HCT116 (cell line): Measurements from ENCODE around the gene CD248. TPM values are rescaled to one million over a fixed set of nuclear protein-coding genes. Genes with fewer than 3 reads are reported as not detected.
A peak's percentile ranks its signal among the peaks of the same experiment; 100 is the strongest.

Experiments used
- ATAC-seq: fragments of 200-7000 bp; cut with Tn5 transposase; 2 replicates; pipeline ENCODE4 v1.9.1; 2020; ENCODE audit warnings: mild to moderate bottlenecking, moderate library complexity
- BruUV-seq: library from RNA; stranded (reverse); fragments of 400-500 nt; replicated peaks from 2 replicates; lab custom pipeline; 2021; lab: Mats Ljungman, UMichigan
- CTCF ChIA-PET: fragments of 300-600 bp; sonication (Branson Sonifier 250); formaldehyde crosslinking; loops from one replicate; lab custom pipeline; 2021; ENCODE audit warnings: antibody characterized with exemption; lab: Charles Lee
- POLR2A ChIA-PET: fragments of 300-600, 350-600 bp; sonication (Branson Sonifier 250); formaldehyde crosslinking; loops from one replicate; lab custom pipeline; 2021; ENCODE audit warnings: antibody characterized with exemption; lab: Charles Lee
- RAD21 ChIA-PET, 2 experiments: fragments of 300-600 bp; sonication (Branson Sonifier 250); formaldehyde crosslinking; loops; one replicate each; lab custom pipeline; 2023; ENCODE audit warnings: low total read pairs in 2 of 2; ENCODE audit not compliant: uncharacterized antibody in 2 of 2, unreplicated experiment in 2 of 2, low non-redundant PET in 1 of 2; lab: Charles Lee
- DNase-seq: peaks from one replicate; pipeline ENCODE4 v3.0.0-alpha.2; 2010; ENCODE audit warnings: low read depth, low spot score
- H2AFZ ChIP-seq: fragments of 200-600 bp; shearing (Covaris generic), sonication (generic); 2 replicates; pipeline ENCODE4 v1.6.1; 2017; ENCODE audit warnings: low read depth, mixed run types, mixed read lengths, antibody characterized with exemption, low read length; ENCODE audit not compliant: poor library complexity, severe bottlenecking
- H3K27ac ChIP-seq: 2 replicates; pipeline ENCODE4 v1.5.1; 2012; ENCODE audit warnings: low read depth, low read length
- H3K27me3 ChIP-seq: fragments of 200-600 bp; sonication (generic); 2 replicates; pipeline ENCODE4 v1.6.1; 2016; ENCODE audit warnings: mixed run types, low read length, mixed read lengths; ENCODE audit not compliant: insufficient read depth
- H3K36me3 ChIP-seq, 2 experiments: fragments of 200-500 bp in 1 of 2; fragments of 200-600 bp in 1 of 2; sonication (Bioruptor generic) in 1 of 2; sonication (generic) in 1 of 2; 2 replicates each; pipeline versions ENCODE4 v1.5.1 to v1.6.1; 2014 to 2016; ENCODE audit warnings: low read length in 2 of 2, inconsistent platforms in 1 of 2, mixed read lengths in 1 of 2, mixed run types in 1 of 2; ENCODE audit not compliant: insufficient read depth in 2 of 2, control insufficient read depth in 1 of 2
- H3K4me1 ChIP-seq, 2 experiments: fragments of 200-600 bp in 1 of 2; sonication (generic) in 1 of 2; 2 replicates each; pipeline versions ENCODE4 v1.5.1 to v1.6.1; 2012 to 2017; ENCODE audit warnings: low read length in 2 of 2, inconsistent platforms in 1 of 2, mild to moderate bottlenecking in 1 of 2, mixed read lengths in 1 of 2, mixed run types in 1 of 2, moderate library complexity in 1 of 2; ENCODE audit not compliant: insufficient read depth in 2 of 2, control insufficient read depth in 1 of 2
- H3K4me2 ChIP-seq: fragments of 200-600 bp; sonication (generic); 2 replicates; pipeline ENCODE4 v1.6.1; 2017; ENCODE audit warnings: mixed run types, low read length, mixed read lengths
- H3K4me3 ChIP-seq, 2 experiments: fragments of 200-600 bp in 1 of 2; sonication (generic) in 1 of 2; replicated peaks in 1 of 2; 2 replicates each; pipeline ENCODE4 v1.5.1; 2011 to 2016; ENCODE audit warnings: low read length in 2 of 2, control low read depth in 1 of 2, low read depth in 1 of 2, mild to moderate bottlenecking in 1 of 2, mixed read lengths in 1 of 2, mixed run types in 1 of 2
- H3K79me2 ChIP-seq: fragments of 200-600 bp; sonication (generic); 2 replicates; pipeline ENCODE4 v1.6.1; 2017; ENCODE audit warnings: mild to moderate bottlenecking, mixed run types, low read length, moderate library complexity, mixed read lengths; ENCODE audit not compliant: insufficient read depth
- H3K9ac ChIP-seq: fragments of 200-600 bp; sonication (generic); 2 replicates; pipeline ENCODE4 v1.6.1; 2016; ENCODE audit warnings: low read length, mixed read lengths
- H3K9me2 ChIP-seq: fragments of 200-600 bp; sonication (generic), shearing (Covaris generic); 2 replicates; pipeline ENCODE4 v1.6.1; 2017; ENCODE audit warnings: mixed run types, mild to moderate bottlenecking, moderate library complexity; ENCODE audit not compliant: insufficient read depth
- H3K9me3 ChIP-seq, 2 experiments: fragments of 200-500 bp in 1 of 2; fragments of 200-600 bp in 1 of 2; sonication (Bioruptor generic) in 1 of 2; sonication (generic) in 1 of 2; 2 replicates each; pipeline ENCODE4 v1.6.1; 2014 to 2017; ENCODE audit warnings: low read length in 2 of 2, mixed read lengths in 2 of 2, inconsistent platforms in 1 of 2, low read depth in 1 of 2, mild to moderate bottlenecking in 1 of 2, mixed run types in 1 of 2, moderate library complexity in 1 of 2; ENCODE audit not compliant: control insufficient read depth in 1 of 2, insufficient read depth in 1 of 2
- H4K20me1 ChIP-seq: fragments of 200-600 bp; sonication (generic), shearing (Covaris generic); 2 replicates; pipeline ENCODE4 v1.6.1; 2017; ENCODE audit warnings: mixed run types, mild to moderate bottlenecking, moderate library complexity; ENCODE audit not compliant: insufficient read depth
- CBX3 ChIP-seq: IDR thresholded peaks from 2 replicates; pipeline ENCODE4 v1.6.1; 2012; ENCODE audit warnings: low read depth
- CEBPB ChIP-seq: IDR thresholded peaks from 2 replicates; pipeline ENCODE4 v1.6.1; 2012; ENCODE audit warnings: low read depth
- EZH2phosphoT487 ChIP-seq: fragments of 200-600 bp; IDR thresholded peaks from 2 replicates; pipeline ENCODE4 v1.6.1; 2018; ENCODE audit warnings: antibody characterized with exemption, borderline replicate concordance
- FOSL1 ChIP-seq: IDR thresholded peaks from 2 replicates; pipeline ENCODE4 v1.6.1; 2012; ENCODE audit warnings: low read depth
- JUND ChIP-seq: IDR thresholded peaks from 2 replicates; pipeline ENCODE4 v1.6.1; 2012
- POLR2AphosphoS5 ChIP-seq: IDR thresholded peaks from 2 replicates; pipeline ENCODE4 v1.6.1; 2011; ENCODE audit warnings: mild to moderate bottlenecking, low read depth, low read length, moderate library complexity
- RAD21 ChIP-seq: IDR thresholded peaks from 2 replicates; pipeline ENCODE4 v1.6.1; 2012; ENCODE audit warnings: low read depth, mild to moderate bottlenecking
- SIN3A ChIP-seq: IDR thresholded peaks from 2 replicates; pipeline ENCODE4 v1.6.1; 2012; ENCODE audit warnings: low read depth
- SP1 ChIP-seq: IDR thresholded peaks from 2 replicates; pipeline ENCODE4 v1.6.1; 2012; ENCODE audit warnings: low read depth
- SRF ChIP-seq: IDR thresholded peaks from 2 replicates; pipeline ENCODE4 v1.6.1; 2012; ENCODE audit warnings: low read depth
- TCF7L2 ChIP-seq: IDR thresholded peaks from 2 replicates; pipeline ENCODE4 v1.7.0; 2011; ENCODE audit warnings: borderline replicate concordance, inconsistent platforms; ENCODE audit not compliant: insufficient read depth, insufficient read length; ENCODE audit errors: extremely low read depth
- YY1 ChIP-seq: IDR thresholded peaks from 2 replicates; pipeline ENCODE4 v1.6.1; 2011; ENCODE audit warnings: low read length, low read depth, moderate library complexity, mild to moderate bottlenecking; ENCODE audit not compliant: insufficient replicate concordance; ENCODE audit errors: extremely low read depth
- intact Hi-C: fragments of 100-400 bp; cut with micrococcal nuclease; formaldehyde crosslinking; loops from 2 replicates; pipeline ENCODE4 v1.10.0; 2022
- total RNA-seq: library from RNA; stranded (reverse); gene quantifications from one replicate; pipeline ENCODE4 v1.2.1, GENCODE V29; 2021; ENCODE audit not compliant: unreplicated experiment
- TF ChIP-seq, protein P1 (sequence below): IDR thresholded peaks from 2 replicates; pipeline ENCODE4 v1.6.1; 2011; ENCODE audit warnings: mild to moderate bottlenecking, low read length, moderate library complexity; ENCODE audit not compliant: insufficient replicate concordance; ENCODE audit errors: extremely low read depth
- TF ChIP-seq, protein P2 (sequence below): IDR thresholded peaks from 2 replicates; pipeline ENCODE4 v1.6.1; 2012
- TF ChIP-seq, protein P3 (sequence below): IDR thresholded peaks from 2 replicates; pipeline ENCODE4 v1.6.1; 2012; ENCODE audit warnings: low read depth

Gene CD248
- total RNA-seq, 1 experiment from 2014 or later, result 0.32 TPM

- ChIA-PET RAD21 (no interaction called here), CTCF (interaction anchor here (1.3 to 3.4 kb wide), 3 partner anchors 10 to 66 kb away, joined by 4 to 25 read pairs (median 5); no protein-coding TSS in a partner anchor), POLR2A (interaction anchor here (0.8 to 2.7 kb wide), 3 partner anchors 18 to 57 kb away, joined by 5 to 18 read pairs (median 6); partner anchors contain the start of gene BRMS1)
- TF ChIP-seq TCF7L2 (no peak), SP1 (no peak), CBX3 (no peak), EZH2phosphoT487 (no peak), SRF (no peak), FOSL1 (no peak), SIN3A (no peak), POLR2AphosphoS5 (no peak), CEBPB (no peak), JUND (no peak), RAD21 (no peak), YY1 (no peak)
- TF ChIP-seq, protein P1, sequence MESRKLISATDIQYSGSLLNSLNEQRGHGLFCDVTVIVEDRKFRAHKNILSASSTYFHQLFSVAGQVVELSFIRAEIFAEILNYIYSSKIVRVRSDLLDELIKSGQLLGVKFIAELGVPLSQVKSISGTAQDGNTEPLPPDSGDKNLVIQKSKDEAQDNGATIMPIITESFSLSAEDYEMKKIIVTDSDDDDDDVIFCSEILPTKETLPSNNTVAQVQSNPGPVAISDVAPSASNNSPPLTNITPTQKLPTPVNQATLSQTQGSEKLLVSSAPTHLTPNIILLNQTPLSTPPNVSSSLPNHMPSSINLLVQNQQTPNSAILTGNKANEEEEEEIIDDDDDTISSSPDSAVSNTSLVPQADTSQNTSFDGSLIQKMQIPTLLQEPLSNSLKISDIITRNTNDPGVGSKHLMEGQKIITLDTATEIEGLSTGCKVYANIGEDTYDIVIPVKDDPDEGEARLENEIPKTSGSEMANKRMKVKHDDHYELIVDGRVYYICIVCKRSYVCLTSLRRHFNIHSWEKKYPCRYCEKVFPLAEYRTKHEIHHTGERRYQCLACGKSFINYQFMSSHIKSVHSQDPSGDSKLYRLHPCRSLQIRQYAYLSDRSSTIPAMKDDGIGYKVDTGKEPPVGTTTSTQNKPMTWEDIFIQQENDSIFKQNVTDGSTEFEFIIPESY, result no peak
- TF ChIP-seq, protein P2, sequence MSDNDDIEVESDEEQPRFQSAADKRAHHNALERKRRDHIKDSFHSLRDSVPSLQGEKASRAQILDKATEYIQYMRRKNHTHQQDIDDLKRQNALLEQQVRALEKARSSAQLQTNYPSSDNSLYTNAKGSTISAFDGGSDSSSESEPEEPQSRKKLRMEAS, result no peak
- TF ChIP-seq, protein P3, sequence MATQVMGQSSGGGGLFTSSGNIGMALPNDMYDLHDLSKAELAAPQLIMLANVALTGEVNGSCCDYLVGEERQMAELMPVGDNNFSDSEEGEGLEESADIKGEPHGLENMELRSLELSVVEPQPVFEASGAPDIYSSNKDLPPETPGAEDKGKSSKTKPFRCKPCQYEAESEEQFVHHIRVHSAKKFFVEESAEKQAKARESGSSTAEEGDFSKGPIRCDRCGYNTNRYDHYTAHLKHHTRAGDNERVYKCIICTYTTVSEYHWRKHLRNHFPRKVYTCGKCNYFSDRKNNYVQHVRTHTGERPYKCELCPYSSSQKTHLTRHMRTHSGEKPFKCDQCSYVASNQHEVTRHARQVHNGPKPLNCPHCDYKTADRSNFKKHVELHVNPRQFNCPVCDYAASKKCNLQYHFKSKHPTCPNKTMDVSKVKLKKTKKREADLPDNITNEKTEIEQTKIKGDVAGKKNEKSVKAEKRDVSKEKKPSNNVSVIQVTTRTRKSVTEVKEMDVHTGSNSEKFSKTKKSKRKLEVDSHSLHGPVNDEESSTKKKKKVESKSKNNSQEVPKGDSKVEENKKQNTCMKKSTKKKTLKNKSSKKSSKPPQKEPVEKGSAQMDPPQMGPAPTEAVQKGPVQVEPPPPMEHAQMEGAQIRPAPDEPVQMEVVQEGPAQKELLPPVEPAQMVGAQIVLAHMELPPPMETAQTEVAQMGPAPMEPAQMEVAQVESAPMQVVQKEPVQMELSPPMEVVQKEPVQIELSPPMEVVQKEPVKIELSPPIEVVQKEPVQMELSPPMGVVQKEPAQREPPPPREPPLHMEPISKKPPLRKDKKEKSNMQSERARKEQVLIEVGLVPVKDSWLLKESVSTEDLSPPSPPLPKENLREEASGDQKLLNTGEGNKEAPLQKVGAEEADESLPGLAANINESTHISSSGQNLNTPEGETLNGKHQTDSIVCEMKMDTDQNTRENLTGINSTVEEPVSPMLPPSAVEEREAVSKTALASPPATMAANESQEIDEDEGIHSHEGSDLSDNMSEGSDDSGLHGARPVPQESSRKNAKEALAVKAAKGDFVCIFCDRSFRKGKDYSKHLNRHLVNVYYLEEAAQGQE, result no peak
- ATAC-seq, result no peak
- H3K9ac ChIP-seq, result peak overlapping the region; percentile 93
- no peak overlapping the region for H2AFZ ChIP-seq
- H3K4me1 ChIP-seq, result peaks cover 22 to 45% of the 10 kb centered on the region in 2 experiments
- H3K27ac ChIP-seq, result peak overlapping the region; percentile 76
- H3K9me3 ChIP-seq, result no peaks in the 10 kb centered on the region
- H3K9me2 ChIP-seq, result no peaks in the 10 kb centered on the region
- H3K4me3 ChIP-seq, result peak overlapping the region; percentile 71 to 96
- H4K20me1 ChIP-seq, result no peaks in the 10 kb centered on the region
- DNase-seq, result no peak
- H3K79me2 ChIP-seq, result peaks cover 19% of the 10 kb centered on the region
- TSS peak; percentile 50 for BruUV-seq
- no peaks in the 10 kb centered on the region for H3K27me3 ChIP-seq
- intact Hi-C loops, result no loop called here
- H3K36me3 ChIP-seq, result no peaks in the 10 kb centered on the region
- peak overlapping the region; percentile 99 for H3K4me2 ChIP-seq
Measured at GRCh38 chr11:66287889-66288670, 28.8 kb downstream of the CD248 start.
